Keratinocyte (primary cell): ENCODE measurements around the gene TTLL13. TPM values are rescaled to one million over a fixed set of nuclear protein-coding genes. Genes with fewer than 3 reads are reported as not detected.

Source experiments
- DNase-seq: peaks from one replicate; pipeline ENCODE4 v3.0.0-alpha.2; 2011; ENCODE audit warnings: low read depth, missing footprints, low spot score
- FAIRE-seq: peaks from 2 replicates; lab custom pipeline; 2011; peaks lifted over from hg19 to GRCh38; lab: Jason Lieb, UNC
- H2AFZ ChIP-seq: 2 replicates; pipeline ENCODE4 v1.6.0; 2012; ENCODE audit warnings: low read length, control low read depth, inconsistent platforms; ENCODE audit not compliant: control insufficient read depth
- H3K27ac ChIP-seq: 2 replicates; pipeline ENCODE4 v1.5.1; 2011; ENCODE audit warnings: low read length; ENCODE audit not compliant: control insufficient read depth, insufficient read depth
- H3K27me3 ChIP-seq: 3 replicates; pipeline ENCODE4 v1.6.0; 2011; ENCODE audit warnings: low read length; ENCODE audit not compliant: control insufficient read depth, insufficient read depth; ENCODE audit errors: extremely low read depth
- H3K36me3 ChIP-seq, 2 experiments: 2 replicates in 1 of 2; 3 replicates in 1 of 2; pipeline ENCODE4 v1.5.1; 2011; ENCODE audit warnings: low read length in 2 of 2, mild to moderate bottlenecking in 1 of 2; ENCODE audit not compliant: control insufficient read depth in 2 of 2, insufficient read depth in 2 of 2; ENCODE audit errors: extremely low read depth in 1 of 2
- H3K4me1 ChIP-seq: 3 replicates; pipeline ENCODE4 v1.5.1; 2011; ENCODE audit warnings: low read length; ENCODE audit not compliant: control insufficient read depth, insufficient read depth; ENCODE audit errors: extremely low read depth
- H3K4me2 ChIP-seq: 3 replicates; pipeline ENCODE4 v1.6.0; 2011; ENCODE audit warnings: low read depth, low read length; ENCODE audit not compliant: control insufficient read depth, insufficient read depth; ENCODE audit errors: extremely low read depth
- H3K4me3 ChIP-seq, 3 experiments: fragments of 200-600 bp in 1 of 3; sonication (generic) in 1 of 3; 2 replicates in 2 of 3; 3 replicates in 1 of 3; pipeline ENCODE4 v1.5.1; 2011 to 2016; ENCODE audit warnings: low read length in 3 of 3, mild to moderate bottlenecking in 3 of 3, control low read depth in 2 of 3, inconsistent platforms in 1 of 3, low read depth in 1 of 3, mixed read lengths in 1 of 3, mixed run types in 1 of 3, moderate library complexity in 1 of 3; ENCODE audit not compliant: control insufficient read depth in 2 of 3, insufficient read depth in 2 of 3; ENCODE audit errors: extremely low read depth in 1 of 3
- H3K79me2 ChIP-seq: 2 replicates; pipeline ENCODE4 v1.6.0; 2012; ENCODE audit warnings: low read length; ENCODE audit not compliant: control insufficient read depth, insufficient read depth
- H3K9ac ChIP-seq: 3 replicates; pipeline ENCODE4 v1.6.0; 2011; ENCODE audit warnings: low read length; ENCODE audit not compliant: control insufficient read depth, insufficient read depth; ENCODE audit errors: extremely low read depth
- H3K9me1 ChIP-seq: 3 replicates; pipeline ENCODE4 v1.6.0; 2011; ENCODE audit warnings: low read length; ENCODE audit not compliant: control insufficient read depth, insufficient read depth; ENCODE audit errors: extremely low read depth
- H3K9me3 ChIP-seq: 2 replicates; pipeline ENCODE4 v1.5.1; 2012; ENCODE audit warnings: low read depth, low read length; ENCODE audit not compliant: control insufficient read depth
- H4K20me1 ChIP-seq: 3 replicates; pipeline ENCODE4 v1.6.0; 2011; ENCODE audit warnings: low read length; ENCODE audit not compliant: control insufficient read depth, insufficient read depth; ENCODE audit errors: extremely low read depth
- EZH2 ChIP-seq: IDR thresholded peaks from one replicate; pipeline ENCODE4 v1.6.1; 2012; ENCODE audit warnings: inconsistent platforms, mild to moderate bottlenecking, low read length, moderate library complexity
- dilution Hi-C: fragments of 300-500 bp; cut with MboI; formaldehyde crosslinking; loops from one replicate; pipeline ENCODE4 v1.7.0; 2020; ENCODE audit warnings: low sequenced_read_pairs; ENCODE audit not compliant: extremely low pct_ligation_motif_present
- polyA plus RNA-seq, 5 experiments: library from polyadenylated mRNA; depleted of rRNA in 3 of 5; stranded (reverse) in 3 of 5; stranded (forward) in 1 of 5; unstranded in 1 of 5; fragments of >200 nt; gene quantifications; 1 replicate in 1 of 5; 2 replicates in 3 of 5; 3 replicates in 1 of 5; pipeline versions ENCODE4 v1.2.1 to v1.2.3, GENCODE V29; 2011 to 2012; ENCODE audit warnings: missing spikeins in 2 of 5, low read depth in 1 of 5, low replicate concordance in 1 of 5
- TF ChIP-seq, protein P1 (sequence below), 3 experiments: IDR thresholded peaks in 1 of 3; conservative IDR thresholded peaks in 1 of 3; optimal IDR thresholded peaks in 1 of 3; 2 replicates in 2 of 3; 3 replicates in 1 of 3; pipeline versions ENCODE3 to v1.5.1; 2011; ENCODE audit warnings: low read length in 3 of 3, mild to moderate bottlenecking in 3 of 3, moderate library complexity in 2 of 3, control low read depth in 1 of 3, inconsistent platforms in 1 of 3; ENCODE audit not compliant: insufficient read depth in 2 of 3; ENCODE audit errors: extremely low read depth in 1 of 3

Gene TTLL13
- polyA plus RNA-seq, 1 donor (not counting 4 experiments of a cell fraction or from before 2014, with no cell fraction given), result 0.07 TPM

DNA sequence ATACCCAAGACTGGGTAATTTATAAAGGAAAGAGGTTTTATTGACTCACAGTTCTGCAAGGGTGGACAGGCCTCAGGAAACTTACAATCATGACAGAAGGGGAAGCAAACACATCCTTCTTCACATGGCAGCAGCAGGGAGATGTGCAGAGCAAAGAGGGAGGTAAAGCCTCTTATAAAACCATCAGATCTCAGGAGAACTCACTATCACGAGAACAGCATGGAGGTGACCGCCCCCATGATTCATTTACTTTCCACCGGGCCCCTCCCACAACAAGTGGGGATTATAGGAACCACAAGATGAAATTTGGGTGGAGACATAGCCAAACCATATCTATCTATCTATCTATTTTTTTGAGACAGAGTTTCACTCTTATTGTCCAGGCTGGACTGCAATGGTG lies 10.0 kb upstream of the TTLL13 start:
- H3K27me3 ChIP-seq, result no peaks in the 10 kb centered on the region
- no peak overlapping the region for H3K4me3 ChIP-seq
- H3K4me2 ChIP-seq, result no peak overlapping the region
- dilution Hi-C loops, result no loop called here
- H3K9me3 ChIP-seq, result no peaks in the 10 kb centered on the region
- no peaks in the 10 kb centered on the region for H4K20me1 ChIP-seq
- no peak overlapping the region for H3K27ac ChIP-seq
- no peaks in the 10 kb centered on the region for H3K79me2 ChIP-seq
- DNase-seq (no peak), FAIRE-seq (no peak)
- H2AFZ ChIP-seq, result no peak overlapping the region
- H3K9ac ChIP-seq, result no peak overlapping the region
- peaks cover 0 to 6% of the 10 kb centered on the region in 2 experiments for H3K36me3 ChIP-seq
- peaks cover 6% of the 10 kb centered on the region for H3K4me1 ChIP-seq
- TF ChIP-seq, protein P1, sequence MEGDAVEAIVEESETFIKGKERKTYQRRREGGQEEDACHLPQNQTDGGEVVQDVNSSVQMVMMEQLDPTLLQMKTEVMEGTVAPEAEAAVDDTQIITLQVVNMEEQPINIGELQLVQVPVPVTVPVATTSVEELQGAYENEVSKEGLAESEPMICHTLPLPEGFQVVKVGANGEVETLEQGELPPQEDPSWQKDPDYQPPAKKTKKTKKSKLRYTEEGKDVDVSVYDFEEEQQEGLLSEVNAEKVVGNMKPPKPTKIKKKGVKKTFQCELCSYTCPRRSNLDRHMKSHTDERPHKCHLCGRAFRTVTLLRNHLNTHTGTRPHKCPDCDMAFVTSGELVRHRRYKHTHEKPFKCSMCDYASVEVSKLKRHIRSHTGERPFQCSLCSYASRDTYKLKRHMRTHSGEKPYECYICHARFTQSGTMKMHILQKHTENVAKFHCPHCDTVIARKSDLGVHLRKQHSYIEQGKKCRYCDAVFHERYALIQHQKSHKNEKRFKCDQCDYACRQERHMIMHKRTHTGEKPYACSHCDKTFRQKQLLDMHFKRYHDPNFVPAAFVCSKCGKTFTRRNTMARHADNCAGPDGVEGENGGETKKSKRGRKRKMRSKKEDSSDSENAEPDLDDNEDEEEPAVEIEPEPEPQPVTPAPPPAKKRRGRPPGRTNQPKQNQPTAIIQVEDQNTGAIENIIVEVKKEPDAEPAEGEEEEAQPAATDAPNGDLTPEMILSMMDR (optimal IDR thresholded peaks at IDR 0.05 in 1 of 3, IDR thresholded peaks at IDR 0.05 in 1 of 3, conservative IDR thresholded peaks at IDR 0.05 in 1 of 3; ENCODE audit: extremely low read depth in 1 of 3, insufficient read depth in 2 of 3, low read length in 3 of 3), result no peak
- no peak for TF ChIP-seq EZH2
- no peaks in the 10 kb centered on the region for H3K9me1 ChIP-seq

DNA sequence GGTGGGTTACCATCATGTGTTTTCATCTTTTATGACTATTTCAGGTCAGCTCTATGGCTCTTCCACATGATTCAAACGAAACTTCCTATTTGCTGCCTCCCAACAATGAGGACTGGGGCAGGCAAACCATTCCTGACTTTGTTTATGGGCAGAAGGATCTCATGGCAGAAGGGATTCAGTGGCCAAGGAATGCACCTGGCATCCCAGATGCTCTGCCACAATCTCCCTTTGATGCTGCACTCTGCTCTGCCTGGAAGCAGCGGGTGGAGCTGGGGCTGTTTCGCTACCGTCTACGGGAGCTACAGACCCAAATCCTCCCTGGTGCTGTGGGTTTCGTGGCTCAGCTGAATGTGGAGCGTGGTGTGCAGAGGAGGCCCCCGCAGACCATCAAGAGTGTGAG lies 8.5 kb upstream of the TTLL13 start:
- no peak overlapping the region for H3K9ac ChIP-seq

More for the DNA sequence above, 8.5 kb upstream of the TTLL13 start:
- Histone ChIP-seq H3K4me1 (no peaks in the 10 kb centered on the region), H3K36me3 (peaks cover 0 to 6% of the 10 kb centered on the region in 2 experiments), H3K4me3 (no peak overlapping the region), H3K27me3 (no peaks in the 10 kb centered on the region), H3K9me3 (no peaks in the 10 kb centered on the region), H2AFZ (no peak overlapping the region), H3K27ac (no peak overlapping the region), H4K20me1 (no peaks in the 10 kb centered on the region), H3K9me1 (no peaks in the 10 kb centered on the region), H3K4me2 (no peak overlapping the region), H3K79me2 (no peaks in the 10 kb centered on the region)
- FAIRE-seq (no peak), DNase-seq (no peak)
- no peak for TF ChIP-seq EZH2
- TF ChIP-seq, protein P1 (optimal IDR thresholded peaks at IDR 0.05 in 1 of 3, IDR thresholded peaks at IDR 0.05 in 1 of 3, conservative IDR thresholded peaks at IDR 0.05 in 1 of 3; ENCODE audit: extremely low read depth in 1 of 3, insufficient read depth in 2 of 3, low read length in 3 of 3), result no peak
- dilution Hi-C loops, result no loop called here
